Type B pancreatic cell (in vitro differentiated cells): ENCODE results near the gene FUT6. TPM values are rescaled to one million over a fixed set of nuclear protein-coding genes. Genes with fewer than 3 reads are reported as not detected.

Experiments used
- DNase-seq: peaks from one replicate; pipeline ENCODE4 v3.0.0; 2021; ENCODE audit warnings: mixed read lengths; ENCODE audit not compliant: unreplicated experiment; ENCODE audit errors: extremely low spot score
- H3K27ac Mint-ChIP-seq: 2 replicates; pipeline ENCODE4 v1.8.0; 2021; ENCODE audit warnings: mild to moderate bottlenecking, mixed read lengths
- H3K27me3 Mint-ChIP-seq: 2 replicates; pipeline ENCODE4 v1.8.0; 2021; ENCODE audit warnings: mixed read lengths
- H3K36me3 Mint-ChIP-seq: 2 replicates; pipeline ENCODE4 v1.8.0; 2021; ENCODE audit warnings: mixed read lengths
- H3K4me1 Mint-ChIP-seq: one replicate; pipeline ENCODE4 v1.8.0; 2021; ENCODE audit warnings: mixed read lengths; ENCODE audit not compliant: unreplicated experiment
- H3K4me3 Mint-ChIP-seq: 2 replicates; pipeline ENCODE4 v1.8.0; 2021; ENCODE audit warnings: mild to moderate bottlenecking, mixed read lengths
- H3K9me3 Mint-ChIP-seq: 2 replicates; pipeline ENCODE4 v1.8.0; 2021; ENCODE audit warnings: mixed read lengths
- total RNA-seq: library from RNA; stranded (reverse); gene quantifications from 2 replicates; pipeline ENCODE4 v1.2.1, GENCODE V29; 2021; ENCODE audit warnings: low replicate concordance
- TF ChIP-seq, protein P1 (sequence below): fragments of 200-600 bp; sonication (generic); conservative IDR thresholded peaks from 2 replicates; pipeline ENCODE4 v1.5.0; 2021; ENCODE audit warnings: antibody characterized with exemption, mild to moderate bottlenecking

Gene FUT6
- total RNA-seq, 1 donor from 2014 or later, result 0.87 TPM

DNA sequence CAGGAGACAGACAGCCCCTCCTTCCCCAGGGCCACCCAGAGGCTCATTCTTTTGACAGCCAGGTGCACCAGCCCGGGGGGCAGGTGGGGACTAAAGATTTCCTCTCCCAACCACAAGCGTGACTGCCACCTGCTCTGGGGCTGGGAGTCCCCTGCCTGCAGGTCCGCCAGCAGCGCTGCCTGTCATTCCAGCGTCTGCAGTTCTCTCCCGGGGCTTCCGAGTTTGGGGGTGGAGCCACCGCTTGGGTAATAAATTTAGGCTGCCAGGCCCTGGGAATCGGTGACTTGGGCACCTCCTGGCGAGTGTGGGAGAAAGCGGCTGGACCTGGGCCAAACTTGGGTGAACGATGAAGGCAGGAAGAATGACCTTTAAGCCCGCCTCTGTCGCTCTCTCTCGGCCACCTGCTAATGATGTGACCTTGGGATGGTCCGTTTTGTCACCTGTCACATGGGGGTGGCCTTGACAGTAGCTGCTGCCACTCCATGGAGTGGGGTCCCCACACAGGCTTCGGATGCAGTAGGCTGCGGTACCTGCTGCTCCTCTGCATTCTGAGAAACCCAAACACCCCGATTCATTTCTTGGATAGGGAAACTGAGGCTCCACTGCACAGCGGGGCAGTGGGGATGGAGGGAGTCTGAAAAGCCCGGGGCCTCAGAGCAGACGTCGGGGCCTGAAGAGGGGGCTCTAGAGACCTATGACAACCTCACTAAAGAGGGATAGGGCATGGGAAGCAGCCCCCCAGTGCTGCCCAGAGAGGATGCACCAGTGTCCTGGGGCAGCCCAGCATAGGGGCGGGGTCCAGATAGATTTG is 12.8 kb downstream of the FUT6 start:
- TF ChIP-seq, protein P1, sequence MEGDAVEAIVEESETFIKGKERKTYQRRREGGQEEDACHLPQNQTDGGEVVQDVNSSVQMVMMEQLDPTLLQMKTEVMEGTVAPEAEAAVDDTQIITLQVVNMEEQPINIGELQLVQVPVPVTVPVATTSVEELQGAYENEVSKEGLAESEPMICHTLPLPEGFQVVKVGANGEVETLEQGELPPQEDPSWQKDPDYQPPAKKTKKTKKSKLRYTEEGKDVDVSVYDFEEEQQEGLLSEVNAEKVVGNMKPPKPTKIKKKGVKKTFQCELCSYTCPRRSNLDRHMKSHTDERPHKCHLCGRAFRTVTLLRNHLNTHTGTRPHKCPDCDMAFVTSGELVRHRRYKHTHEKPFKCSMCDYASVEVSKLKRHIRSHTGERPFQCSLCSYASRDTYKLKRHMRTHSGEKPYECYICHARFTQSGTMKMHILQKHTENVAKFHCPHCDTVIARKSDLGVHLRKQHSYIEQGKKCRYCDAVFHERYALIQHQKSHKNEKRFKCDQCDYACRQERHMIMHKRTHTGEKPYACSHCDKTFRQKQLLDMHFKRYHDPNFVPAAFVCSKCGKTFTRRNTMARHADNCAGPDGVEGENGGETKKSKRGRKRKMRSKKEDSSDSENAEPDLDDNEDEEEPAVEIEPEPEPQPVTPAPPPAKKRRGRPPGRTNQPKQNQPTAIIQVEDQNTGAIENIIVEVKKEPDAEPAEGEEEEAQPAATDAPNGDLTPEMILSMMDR, result peak; percentile 23
- no peaks in the 10 kb centered on the region for H3K36me3 Mint-ChIP-seq
- peak overlapping the region; percentile 85 for H3K27ac Mint-ChIP-seq
- H3K4me3 Mint-ChIP-seq, result peak overlapping the region; percentile 90
- no peaks in the 10 kb centered on the region for H3K27me3 Mint-ChIP-seq
- H3K9me3 Mint-ChIP-seq, result no peaks in the 10 kb centered on the region
- no peak for DNase-seq
- no peaks in the 10 kb centered on the region for H3K4me1 Mint-ChIP-seq

DNA sequence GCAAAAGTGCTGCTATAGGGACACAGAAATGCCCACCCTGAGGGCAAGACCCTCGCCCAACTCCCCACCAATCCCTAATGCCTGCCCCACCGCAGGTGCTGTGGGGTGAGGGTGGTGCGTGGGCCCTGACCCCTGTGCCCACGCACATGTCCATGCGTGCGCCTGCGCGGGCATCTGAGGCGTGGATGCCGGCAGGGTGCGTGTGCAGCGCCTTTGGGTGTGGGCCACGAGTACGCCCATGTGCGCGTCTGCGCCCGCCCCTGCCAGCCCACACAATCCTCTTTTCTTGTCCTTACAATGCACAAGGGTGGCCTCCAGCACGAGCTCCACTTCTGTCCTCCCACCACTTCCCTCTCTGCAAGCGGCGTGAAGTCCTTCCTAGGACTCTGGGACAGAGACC is 14.3 kb downstream of the FUT6 start:
- no peak overlapping the region for H3K27ac Mint-ChIP-seq
- no peaks in the 10 kb centered on the region for H3K27me3 Mint-ChIP-seq
- no peaks in the 10 kb centered on the region for H3K36me3 Mint-ChIP-seq

DNA sequence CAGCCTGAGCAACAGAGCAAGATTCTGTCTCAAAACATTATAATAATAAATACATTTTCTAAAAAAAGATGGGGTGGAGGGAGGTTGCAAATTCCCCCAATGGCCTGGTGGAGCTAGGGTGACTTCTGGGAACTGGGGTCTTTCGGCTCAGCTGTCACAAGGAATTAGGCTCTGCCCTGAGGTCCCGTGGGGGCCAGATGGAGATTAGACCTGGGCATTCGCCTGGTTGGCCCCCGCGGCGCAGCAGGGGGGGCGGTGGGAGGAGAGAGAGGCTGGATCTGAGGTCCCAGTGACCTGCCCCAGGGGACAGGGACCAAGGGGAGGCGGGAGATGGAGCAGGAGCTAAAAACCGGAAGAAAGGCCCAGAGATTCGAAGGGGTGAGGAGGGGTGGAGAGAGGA is 14.8 kb downstream of the FUT6 start:
- no peaks in the 10 kb centered on the region for H3K27me3 Mint-ChIP-seq
- no peak overlapping the region for H3K27ac Mint-ChIP-seq
- H3K4me3 Mint-ChIP-seq, result no peak overlapping the region
- TF ChIP-seq, protein P1, result no peak
- no peaks in the 10 kb centered on the region for H3K4me1 Mint-ChIP-seq
- no peaks in the 10 kb centered on the region for H3K9me3 Mint-ChIP-seq
- H3K36me3 Mint-ChIP-seq, result no peaks in the 10 kb centered on the region
- DNase-seq, result no peak

More for the DNA sequence above, 14.3 kb downstream of the FUT6 start:
- Mint-ChIP-seq H3K4me3 (no peak overlapping the region), H3K4me1 (no peaks in the 10 kb centered on the region), H3K9me3 (no peaks in the 10 kb centered on the region)
- no peak for DNase-seq
- TF ChIP-seq, protein P1, result no peak

DNA sequence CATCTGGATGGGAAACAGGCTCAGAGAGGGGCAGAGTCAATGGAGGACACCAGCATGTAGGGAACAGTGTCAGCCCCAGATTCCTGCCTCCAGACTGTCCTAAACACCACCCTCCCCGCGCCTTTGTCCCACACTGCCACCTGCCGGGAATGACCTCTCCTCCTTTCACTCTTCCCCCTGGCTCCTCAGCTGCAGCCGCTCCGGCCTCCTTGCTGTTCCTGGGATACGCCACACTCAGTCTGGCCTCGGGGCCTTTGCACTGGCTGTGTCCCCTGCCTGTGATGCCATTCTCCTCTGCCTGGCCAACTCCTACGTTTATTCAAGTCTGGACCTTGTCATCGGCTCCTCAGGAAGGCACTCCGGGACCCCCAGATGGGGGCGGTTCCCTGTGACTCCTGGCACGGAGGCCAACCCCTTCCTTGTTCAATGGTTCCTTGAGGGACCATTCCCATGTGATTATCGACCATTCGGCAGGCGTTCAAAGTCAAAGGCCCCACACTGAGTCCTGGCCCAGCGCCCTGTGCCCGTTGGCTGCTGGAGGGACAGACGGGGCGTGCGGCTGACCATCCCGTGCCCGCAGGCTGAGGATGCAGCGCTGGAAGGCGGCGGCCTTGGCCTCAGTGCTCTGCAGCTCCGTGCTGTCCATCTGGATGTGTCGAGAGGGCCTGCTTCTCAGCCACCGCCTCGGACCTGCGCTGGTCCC is 15.8 kb downstream of the FUT6 start:
- Mint-ChIP-seq H3K4me1 (no peaks in the 10 kb centered on the region), H3K4me3 (no peak overlapping the region), H3K36me3 (no peaks in the 10 kb centered on the region), H3K27ac (no peak overlapping the region), H3K9me3 (no peaks in the 10 kb centered on the region), H3K27me3 (no peaks in the 10 kb centered on the region)
- DNase-seq, result no peak
- TF ChIP-seq, protein P1, result peak; percentile 25

DNA sequence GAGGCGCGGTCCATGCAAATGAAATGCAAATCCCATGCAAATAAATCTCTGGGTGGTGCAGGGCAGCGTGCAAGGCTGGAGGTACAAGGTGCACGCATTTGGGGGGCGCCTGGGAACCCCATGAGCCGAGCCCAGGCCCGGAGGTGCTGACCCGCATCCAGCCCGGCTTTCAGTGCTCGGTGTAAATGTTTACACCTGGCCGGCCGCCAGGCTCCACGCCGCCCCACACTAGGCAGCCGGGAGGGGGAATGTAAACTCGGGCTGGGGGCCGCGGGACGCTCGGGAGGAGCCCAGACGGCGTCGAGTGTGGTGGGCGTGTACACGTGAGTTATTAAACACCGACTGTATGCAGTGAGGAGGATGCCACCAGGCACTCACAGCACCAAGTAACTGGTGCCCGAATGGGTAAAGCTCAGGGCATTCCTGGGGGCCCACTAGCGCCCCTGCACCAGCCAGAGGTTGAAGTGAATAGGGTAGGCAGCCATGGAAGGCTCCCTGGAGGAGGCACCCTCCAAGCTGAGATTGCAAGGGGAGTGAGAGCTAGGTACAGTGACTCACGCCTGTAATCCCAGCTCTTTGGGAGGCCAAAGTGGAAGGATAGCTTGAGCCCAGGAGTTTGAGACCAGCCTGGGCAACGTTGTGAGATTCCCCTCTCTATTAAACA is 17.2 kb downstream of the FUT6 start:
- Mint-ChIP-seq H3K4me3 (no peak overlapping the region), H3K9me3 (no peaks in the 10 kb centered on the region), H3K27ac (no peak overlapping the region), H3K36me3 (no peaks in the 10 kb centered on the region), H3K27me3 (no peaks in the 10 kb centered on the region), H3K4me1 (peaks cover 3% of the 10 kb centered on the region)
- TF ChIP-seq, protein P1, result no peak
- DNase-seq, result no peak
